Astrocyte (in vitro differentiated cells and primary cell): ENCODE measurements around the gene SYVN1. TPM values are rescaled to one million over a fixed set of nuclear protein-coding genes. Genes with fewer than 3 reads are reported as not detected.
A peak's percentile ranks its signal among the peaks of the same experiment; 100 is the strongest.
"Not testable (repeated sequence)": the region's sequence is repeated elsewhere in the genome, so short reads cannot be mapped to it uniquely, and the experiment has no call there.

Experiments used
- DNase-seq: peaks from one replicate; pipeline ENCODE4 v3.0.0-alpha.2; 2010; ENCODE audit warnings: low read depth
- FAIRE-seq: peaks from 2 replicates; lab custom pipeline; 2011; peaks lifted over from hg19 to GRCh38; lab: Jason Lieb, UNC
- H2AFZ ChIP-seq: 2 replicates; pipeline ENCODE4 v1.6.0; 2012; ENCODE audit warnings: low read depth, low read length, inconsistent platforms
- H3K27ac ChIP-seq: 2 replicates; pipeline ENCODE4 v1.5.1; 2011; ENCODE audit warnings: low read depth, low read length, inconsistent platforms
- H3K27me3 ChIP-seq: 2 replicates; pipeline ENCODE4 v1.6.0; 2011; ENCODE audit warnings: low read length, inconsistent platforms; ENCODE audit not compliant: insufficient read depth
- H3K36me3 ChIP-seq: 2 replicates; pipeline ENCODE4 v1.5.1; 2011; ENCODE audit warnings: low read length, inconsistent platforms; ENCODE audit not compliant: insufficient read depth
- H3K4me1 ChIP-seq: 2 replicates; pipeline ENCODE4 v1.5.1; 2011; ENCODE audit warnings: low read length, inconsistent platforms; ENCODE audit not compliant: insufficient read depth
- H3K4me2 ChIP-seq: 2 replicates; pipeline ENCODE4 v1.6.0; 2012; ENCODE audit warnings: low read length, inconsistent platforms
- H3K4me3 ChIP-seq: 2 replicates; pipeline ENCODE4 v1.5.1; 2011; ENCODE audit warnings: low read depth, mild to moderate bottlenecking, low read length, inconsistent platforms; ENCODE audit not compliant: insufficient read depth
- H3K79me2 ChIP-seq: 2 replicates; pipeline ENCODE4 v1.6.0; 2012; ENCODE audit warnings: mild to moderate bottlenecking, low read length, inconsistent platforms; ENCODE audit not compliant: insufficient read depth
- H3K9ac ChIP-seq: 2 replicates; pipeline ENCODE4 v1.6.0; 2012; ENCODE audit warnings: mild to moderate bottlenecking, low read length, inconsistent platforms
- H3K9me3 ChIP-seq: 2 replicates; pipeline ENCODE4 v1.5.1; 2012; ENCODE audit warnings: low read depth, mild to moderate bottlenecking, low read length, inconsistent platforms; ENCODE audit not compliant: insufficient read depth
- H4K20me1 ChIP-seq: 2 replicates; pipeline ENCODE4 v1.6.0; 2012; ENCODE audit warnings: low read length, inconsistent platforms; ENCODE audit not compliant: insufficient read depth
- H3K27ac Mint-ChIP-seq: one replicate; pipeline ENCODE4 v1.8.0; 2021; ENCODE audit warnings: mild to moderate bottlenecking, mixed read lengths; ENCODE audit not compliant: unreplicated experiment
- H3K27me3 Mint-ChIP-seq: one replicate; pipeline ENCODE4 v1.8.0; 2021; ENCODE audit warnings: low read depth, mixed read lengths; ENCODE audit not compliant: unreplicated experiment
- H3K36me3 Mint-ChIP-seq: one replicate; pipeline ENCODE4 v1.8.0; 2021; ENCODE audit warnings: low read depth, mixed read lengths; ENCODE audit not compliant: unreplicated experiment
- H3K4me1 Mint-ChIP-seq: one replicate; pipeline ENCODE4 v1.8.0; 2021; ENCODE audit warnings: low read depth, mixed read lengths; ENCODE audit not compliant: unreplicated experiment
- H3K4me3 Mint-ChIP-seq: one replicate; pipeline ENCODE4 v1.8.0; 2021; ENCODE audit warnings: mild to moderate bottlenecking, moderate library complexity, mixed read lengths; ENCODE audit not compliant: unreplicated experiment
- H3K9me3 Mint-ChIP-seq: one replicate; pipeline ENCODE4 v1.8.0; 2021; ENCODE audit warnings: mild to moderate bottlenecking, mixed read lengths; ENCODE audit not compliant: unreplicated experiment
- CTCF ChIP-seq: IDR thresholded peaks from 2 replicates; pipeline ENCODE4 v1.5.1; 2011; ENCODE audit warnings: low read depth, mild to moderate bottlenecking, inconsistent platforms, low read length, moderate library complexity; ENCODE audit not compliant: insufficient read depth
- EZH2 ChIP-seq: IDR thresholded peaks from 2 replicates; pipeline ENCODE4 v1.6.1; 2012; ENCODE audit warnings: mild to moderate bottlenecking, low read length, inconsistent platforms; ENCODE audit not compliant: insufficient read depth
- total RNA-seq: library from RNA; stranded (reverse); gene quantifications from 2 replicates; pipeline ENCODE4 v1.2.1, GENCODE V29; 2021

The SYVN1 gene
- total RNA-seq, 1 donor from 2014 or later = 43.0 TPM

DNA sequence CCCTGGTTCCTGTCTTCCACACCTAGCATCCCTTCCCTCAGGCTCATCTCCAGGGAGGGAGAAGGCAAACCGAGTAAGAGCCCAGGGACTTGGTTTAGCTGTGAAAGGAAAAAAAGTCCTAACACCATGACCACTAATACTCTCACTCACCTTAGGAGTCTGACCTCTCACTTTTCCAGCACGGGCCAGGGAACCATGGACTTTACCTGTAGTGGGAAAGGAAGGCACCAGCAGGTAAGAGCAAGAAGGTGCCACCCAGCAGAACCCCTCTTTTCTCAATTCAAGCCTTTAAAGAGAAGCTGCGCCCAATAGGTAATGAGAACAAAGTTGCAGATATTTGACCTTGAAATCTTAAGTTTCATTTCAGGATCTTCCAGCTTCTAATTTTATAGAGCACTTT is 13.5 kb downstream of the SYVN1 start:
- H3K27me3 Mint-ChIP-seq = no peaks in the 10 kb centered on the region
- peak overlapping the region; percentile 82 for H3K27ac ChIP-seq
- H3K9me3 ChIP-seq = no peaks in the 10 kb centered on the region
- no peaks in the 10 kb centered on the region for H3K9me3 Mint-ChIP-seq
- H3K27ac Mint-ChIP-seq = peak overlapping the region; percentile 99
- no peaks in the 10 kb centered on the region for H3K27me3 ChIP-seq
- FAIRE-seq = no peak
- peak overlapping the region; percentile 100 for H3K4me3 Mint-ChIP-seq
- H2AFZ ChIP-seq = no peak overlapping the region
- peaks cover 12% of the 10 kb centered on the region for H3K4me1 Mint-ChIP-seq
- TF ChIP-seq CTCF (no peak), EZH2 (no peak)
- peaks cover 71% of the 10 kb centered on the region for H3K79me2 ChIP-seq
- peaks cover 15% of the 10 kb centered on the region for H3K36me3 ChIP-seq
- peak overlapping the region; percentile 97 for H3K4me2 ChIP-seq
- peaks cover 12% of the 10 kb centered on the region for H3K36me3 Mint-ChIP-seq
- H3K4me3 ChIP-seq = peak overlapping the region; percentile 95
- peaks cover 36% of the 10 kb centered on the region for H4K20me1 ChIP-seq
- peaks cover 25% of the 10 kb centered on the region for H3K4me1 ChIP-seq
- no peak for DNase-seq
- peak overlapping the region; percentile 98 for H3K9ac ChIP-seq

DNA sequence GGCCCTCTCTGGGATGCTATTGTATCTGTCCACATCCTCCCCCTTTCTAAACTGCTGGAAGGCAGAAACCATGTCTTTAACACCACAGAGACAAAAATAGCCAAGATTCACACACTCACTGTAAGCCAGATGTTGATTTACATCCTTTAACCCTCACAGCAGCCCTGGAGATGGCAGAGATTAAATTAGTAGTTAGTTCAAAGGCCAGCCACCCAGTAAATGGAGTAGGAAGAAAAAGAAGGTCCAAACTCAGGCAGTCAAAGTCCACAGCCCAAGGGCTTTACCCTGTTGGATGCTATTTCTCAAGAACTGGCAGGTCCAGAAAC is 14.7 kb downstream of the SYVN1 start:
- Histone ChIP-seq H3K4me2 (no peak overlapping the region), H3K4me1 (peaks cover 25% of the 10 kb centered on the region), H3K36me3 (peaks cover 15% of the 10 kb centered on the region), H2AFZ (no peak overlapping the region), H3K27me3 (no peaks in the 10 kb centered on the region), H3K9me3 (no peaks in the 10 kb centered on the region), H4K20me1 (peaks cover 30% of the 10 kb centered on the region), H3K27ac (no peak overlapping the region), H3K79me2 (peaks cover 72% of the 10 kb centered on the region), H3K4me3 (no peak overlapping the region), H3K9ac (peak overlapping the region; percentile 98)
- no peaks in the 10 kb centered on the region for H3K27me3 Mint-ChIP-seq
- TF ChIP-seq CTCF (no peak), EZH2 (no peak)
- no peak for DNase-seq
- H3K4me3 Mint-ChIP-seq = peak overlapping the region; percentile 62
- peak overlapping the region; percentile 1 for H3K27ac Mint-ChIP-seq
- H3K36me3 Mint-ChIP-seq = peaks cover 14% of the 10 kb centered on the region
- H3K4me1 Mint-ChIP-seq = peaks cover 12% of the 10 kb centered on the region
- FAIRE-seq = no peak
- no peaks in the 10 kb centered on the region for H3K9me3 Mint-ChIP-seq

GRCh38 chr11:65118891-65119669 is 15.2 kb downstream of the SYVN1 start:
- H3K27me3 ChIP-seq, H3K9me3 Mint-ChIP-seq, H3K9me3 ChIP-seq, H2AFZ ChIP-seq, DNase-seq, H3K27ac ChIP-seq, H3K27me3 Mint-ChIP-seq, H3K4me3 ChIP-seq, FAIRE-seq, H3K4me2 ChIP-seq: not testable (repeated sequence)
- Histone ChIP-seq H3K79me2 (peaks cover 67% of the 10 kb centered on the region), H4K20me1 (peaks cover 25% of the 10 kb centered on the region), H3K4me1 (peaks cover 25% of the 10 kb centered on the region), H3K36me3 (peaks cover 15% of the 10 kb centered on the region), H3K9ac (peak overlapping the region; percentile 51)
- Mint-ChIP-seq H3K4me1 (peaks cover 12% of the 10 kb centered on the region), H3K4me3 (peak overlapping the region; percentile 78), H3K27ac (peak overlapping the region; percentile 90), H3K36me3 (peaks cover 16% of the 10 kb centered on the region)
